Measurements from ENCODE around the gene KRT5. TPM values are rescaled to one million over a fixed set of nuclear protein-coding genes. Genes with fewer than 3 reads are reported as not detected.

The KRT5 gene
- total and polyA plus RNA-seq, 10 of the 15 experiments (the other 5 are each of a cell fraction or from before 2014, with no cell fraction given): 1.6 TPM; not detected in 9

GRCh38 chr12:52526511-52526951 is 6.3 kb upstream of the KRT5 start:
- no peak overlapping the region for H2AFZ ChIP-seq (ENCODE audit: control insufficient read depth, low read depth, low read length)
- ATAC-seq: no peak
- ChIA-PET SMC1A (ENCODE audit: uncharacterized antibody, unreplicated experiment) (no interaction called here), CTCF (no interaction called here), RAD21 (ENCODE audit: unreplicated experiment) (no interaction called here), POLR2A (no interaction called here)
- no peaks in the 10 kb centered on the region for H3K79me2 ChIP-seq (ENCODE audit: control insufficient read depth, insufficient read depth, low read length)
- peaks cover 0 to 11% of the 10 kb centered on the region in 2 experiments; a peak in 3 of 4 replicates for H3K27me3 ChIP-seq (replicated peaks in 1 of 2; ENCODE audit: control insufficient read depth in 2 of 2, insufficient read depth in 2 of 2, low read length in 1 of 2)
- H3K27ac ChIP-seq (ENCODE audit: control insufficient read depth, insufficient read depth): no peak overlapping the region
- in situ Hi-C loops (cut with MboI) (no loop called here), intact Hi-C loops (cut with micrococcal nuclease; ENCODE audit: unreplicated experiment) (no loop called here)
- no peak for DNase-seq (ENCODE audit: low read depth, low spot score)
- H3K9me3 ChIP-seq (replicated peaks; ENCODE audit: control insufficient read depth, insufficient read depth, low read length): no peaks in the 10 kb centered on the region
- H3K36me3 ChIP-seq (ENCODE audit: control insufficient read depth in 2 of 2, insufficient read depth in 2 of 2, low read length in 1 of 2): no peaks in the 10 kb centered on the region
- FAIRE-seq: no peak
- H3K4me1 ChIP-seq (ENCODE audit: control insufficient read depth, insufficient read depth, low read length): no peaks in the 10 kb centered on the region
- no peak overlapping the region for H3K4me2 ChIP-seq (ENCODE audit: control insufficient read depth, insufficient read depth)
- 52% methylated on average over 8 of the region's 8 CpGs for WGBS (ENCODE audit: insufficient coverage, insufficient replicate concordance, low lambda C conversion rate, missing lambda C conversion rate)
- no peaks in the 10 kb centered on the region for H4K20me1 ChIP-seq (ENCODE audit: control insufficient read depth, insufficient read depth)
- BruUV-seq (replicated peaks): no TSS peak
- no peak overlapping the region for H3K9ac ChIP-seq (ENCODE audit: control insufficient read depth, insufficient read depth, low read length)
- TF ChIP-seq BCL11A (IDR thresholded peaks at IDR 0.05; ENCODE audit: low read depth, low read length) (no peak), USF2 (IDR thresholded peaks at IDR 0.05; ENCODE audit: borderline replicate concordance, low read depth, low read length) (no peak), SKIL (IDR thresholded peaks at IDR 0.05; ENCODE audit: low read depth, poor library complexity, severe bottlenecking) (no peak), ZBED1 (IDR thresholded peaks at IDR 0.05; ENCODE audit: borderline replicate concordance) (no peak), NFYB (IDR thresholded peaks at IDR 0.05; ENCODE audit: insufficient read depth, low read depth, low read length) (no peak), NFXL1 (IDR thresholded peaks at IDR 0.05; ENCODE audit: borderline replicate concordance) (no peak), CEBPZ (IDR thresholded peaks at IDR 0.05; ENCODE audit: low read depth, low read length) (no peak), POLR2AphosphoS5 (IDR thresholded peaks at IDR 0.05; ENCODE audit: low read length) (no peak), CBX5 (IDR thresholded peaks at IDR 0.05; ENCODE audit: low read depth) (no peak)
- no peak overlapping the region for H3K4me3 ChIP-seq

Data from GM12878 (cell line).